Tibial artery (tissue), 4 donors: ENCODE data around the gene KCTD1.

ENCODE experiments used
- DNase-seq, 2 donors: peaks; one replicate each; pipeline ENCODE4 v3.0.0-alpha.2; 2019
- H3K27ac ChIP-seq, 2 donors: fragments of 200-600 bp; sonication (generic) in 1 of 2; 1 replicate in 1 of 2; 2 replicates in 1 of 2; pipeline ENCODE4 v1.5.1; 2018 to 2019; ENCODE audit warnings: mild to moderate bottlenecking in 1 of 2
- H3K27me3 ChIP-seq, 2 donors: fragments of 200-600 bp; sonication (generic) in 1 of 2; one replicate each; pipeline versions ENCODE4 v1.5.1 to v1.6.0; 2016 to 2019
- H3K36me3 ChIP-seq, 3 donors: fragments of 200-600 bp; sonication (generic) in 2 of 3; one replicate each; pipeline ENCODE4 v1.5.1; 2016 to 2019; ENCODE audit warnings: mild to moderate bottlenecking in 2 of 3
- H3K4me1 ChIP-seq, 4 donors: fragments of 200-600 bp; sonication (generic) in 2 of 4; 1 replicate in 3 of 4; 2 replicates in 1 of 4; pipeline ENCODE4 v1.5.1; 2016 to 2019
- H3K4me3 ChIP-seq, 2 donors: fragments of 200-600 bp; sonication (generic) in 1 of 2; 1 replicate in 1 of 2; 2 replicates in 1 of 2; pipeline ENCODE4 v1.5.1; 2018 to 2019; ENCODE audit warnings: mild to moderate bottlenecking in 2 of 2
- H3K9me3 ChIP-seq, 3 donors: fragments of 200-600 bp; sonication (generic) in 1 of 3; one replicate each; pipeline ENCODE4 v1.5.1; 2016 to 2019
- CTCF ChIP-seq, 2 experiments: fragments of 200-600 bp in 1 of 2; fragments of 450-650 bp in 1 of 2; IDR thresholded peaks; one replicate each; pipeline ENCODE4 v1.5.1; 2017 to 2019; ENCODE audit warnings: antibody characterized with exemption in 2 of 2, mild to moderate bottlenecking in 1 of 2, moderate library complexity in 1 of 2
- intact Hi-C: fragments of 100-400 bp; cut with DNase I; formaldehyde crosslinking; loops from one replicate; pipeline ENCODE4 v1.15.0; 2023; ENCODE audit warnings: low total_unique reads

Gene KCTD1

DNA sequence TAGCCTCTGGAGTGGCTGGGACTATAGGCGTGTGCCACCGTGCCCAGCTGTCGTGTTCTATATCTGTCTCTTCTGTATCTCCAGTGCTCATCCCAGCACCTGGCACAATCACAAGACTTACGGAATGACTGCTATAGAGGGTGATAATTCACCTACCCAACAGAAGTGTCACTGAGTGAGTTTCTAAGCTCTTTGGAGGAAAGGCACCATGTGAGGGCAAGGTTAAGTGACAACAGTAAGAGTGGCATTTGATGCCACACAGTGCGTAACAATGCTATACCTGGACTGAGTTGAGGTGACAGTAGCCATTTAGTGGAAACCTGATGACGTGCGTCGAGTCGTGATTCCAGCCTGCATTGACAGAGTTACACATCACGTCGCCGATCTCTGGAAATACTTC, 89.0 kb downstream of the KCTD1 start:
- Histone ChIP-seq H3K27me3 (no peaks in the 10 kb centered on the region), H3K36me3 (peaks cover 2 to 39% (median 8%) of the 10 kb centered on the region in 3 donors), H3K4me3 (no peak overlapping the region), H3K27ac (no peak overlapping the region), H3K9me3 (no peaks in the 10 kb centered on the region), H3K4me1 (no peaks in the 10 kb centered on the region)
- DNase-seq, result no peak
- no peak for TF ChIP-seq CTCF (IDR thresholded peaks at IDR 0.05)
- intact Hi-C loops, result no loop called here

GRCh38 chr18:26458526-26459232, 89.7 kb downstream of the KCTD1 start:
- Histone ChIP-seq H3K27ac (no peak overlapping the region), H3K4me3 (no peak overlapping the region), H3K27me3 (no peaks in the 10 kb centered on the region), H3K4me1 (no peaks in the 10 kb centered on the region), H3K9me3 (no peaks in the 10 kb centered on the region), H3K36me3 (peaks cover 4 to 42% (median 13%) of the 10 kb centered on the region in 3 donors)
- intact Hi-C loops, result no loop called here
- TF ChIP-seq CTCF (IDR thresholded peaks at IDR 0.05), result no peak
- no peak for DNase-seq

DNA sequence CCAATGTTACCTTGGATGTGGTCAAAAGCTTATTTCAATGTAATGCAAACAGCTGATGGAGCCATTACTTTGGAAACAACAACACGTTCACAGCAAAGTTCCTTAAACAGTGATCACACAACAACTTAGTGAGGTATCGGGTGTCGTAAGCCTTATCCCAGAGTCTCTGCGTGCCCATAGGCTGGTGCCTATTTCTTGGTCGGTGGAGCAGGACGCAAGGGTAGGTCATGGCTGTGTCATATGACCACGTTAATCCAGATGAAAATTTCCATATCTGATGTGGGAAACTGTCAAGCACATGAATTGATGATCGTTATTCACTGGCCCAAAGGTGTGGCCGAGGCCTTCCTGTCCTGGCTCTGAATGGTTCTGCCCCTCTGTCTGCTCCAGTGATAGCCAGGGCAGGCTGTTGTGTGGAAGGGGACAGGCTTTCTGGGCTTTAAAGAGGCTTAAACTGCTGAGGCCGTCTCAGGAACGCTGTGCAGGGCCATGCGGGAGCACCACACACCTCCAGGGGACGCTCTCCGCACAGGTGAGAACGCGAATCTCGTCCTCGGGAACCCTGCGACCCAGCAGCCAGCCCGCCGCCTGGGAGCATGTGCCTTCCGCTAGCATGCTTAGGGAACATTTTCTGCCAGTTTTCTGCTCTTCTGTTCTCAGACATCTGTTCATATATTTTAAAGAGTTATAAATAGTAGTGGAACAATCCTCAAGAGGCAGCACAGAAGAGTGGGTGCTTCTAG, 90.6 kb downstream of the KCTD1 start:
- Histone ChIP-seq H3K4me1 (no peaks in the 10 kb centered on the region), H3K36me3 (peaks cover 4 to 42% (median 13%) of the 10 kb centered on the region in 3 donors), H3K9me3 (no peaks in the 10 kb centered on the region), H3K27ac (no peak overlapping the region), H3K27me3 (no peaks in the 10 kb centered on the region), H3K4me3 (no peak overlapping the region)
- TF ChIP-seq CTCF (IDR thresholded peaks at IDR 0.05), result peak; percentile 7 to 17
- no peak for DNase-seq
- intact Hi-C loops, result no loop called here

DNA sequence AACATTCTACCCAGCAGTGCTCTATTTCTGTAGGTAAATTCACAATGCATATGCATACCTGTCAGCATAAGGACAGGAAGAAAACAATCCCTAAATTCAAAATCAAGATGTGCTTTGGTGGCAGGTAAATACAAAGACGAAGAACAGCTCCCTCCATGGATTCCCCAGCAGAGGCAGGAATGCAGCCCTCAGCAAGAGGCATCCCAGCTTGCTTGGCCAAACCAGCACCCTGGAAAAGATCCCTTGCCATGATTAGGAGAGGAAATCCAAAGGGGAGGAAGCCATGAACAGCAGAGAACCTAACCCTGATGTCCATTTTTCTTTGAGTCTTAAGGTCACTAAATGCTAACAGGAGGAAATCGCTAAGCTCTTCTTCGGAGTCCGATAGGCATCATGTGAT, 91.2 kb downstream of the KCTD1 start:
- TF ChIP-seq CTCF (IDR thresholded peaks at IDR 0.05), result no peak
- no peaks in the 10 kb centered on the region for H3K4me1 ChIP-seq
- H3K4me3 ChIP-seq, result no peak overlapping the region
- DNase-seq, result no peak
- no peaks in the 10 kb centered on the region for H3K27me3 ChIP-seq
- H3K36me3 ChIP-seq, result peaks cover 4 to 42% (median 13%) of the 10 kb centered on the region in 3 donors
- no peaks in the 10 kb centered on the region for H3K9me3 ChIP-seq
- intact Hi-C loops, result no loop called here
- no peak overlapping the region for H3K27ac ChIP-seq

GRCh38 chr18:26456070-26456491, 92.3 kb downstream of the KCTD1 start:
- no peak for TF ChIP-seq CTCF (IDR thresholded peaks at IDR 0.05)
- intact Hi-C loops, result no loop called here
- Histone ChIP-seq H3K27ac (no peak overlapping the region), H3K27me3 (no peaks in the 10 kb centered on the region), H3K4me3 (no peak overlapping the region), H3K9me3 (no peaks in the 10 kb centered on the region), H3K36me3 (peaks cover 4 to 42% (median 13%) of the 10 kb centered on the region in 3 donors), H3K4me1 (no peaks in the 10 kb centered on the region)
- no peak for DNase-seq
